Osteocyte (in vitro differentiated cells): ENCODE measurements around the gene RCC1. TPM values are rescaled to one million over a fixed set of nuclear protein-coding genes. Genes with fewer than 3 reads are reported as not detected.
"Not testable (repeated sequence)": the region's sequence is repeated elsewhere in the genome, so short reads cannot be mapped to it uniquely, and the experiment has no call there.

Experiments
- DNase-seq: peaks from one replicate; pipeline ENCODE4 v3.0.0; 2021; ENCODE audit warnings: mixed read lengths; ENCODE audit not compliant: unreplicated experiment; ENCODE audit errors: extremely low spot score
- H3K27ac Mint-ChIP-seq: one replicate; pipeline ENCODE4 v1.8.0; 2021; ENCODE audit warnings: mild to moderate bottlenecking, mixed read lengths; ENCODE audit not compliant: unreplicated experiment
- H3K27me3 Mint-ChIP-seq: one replicate; pipeline ENCODE4 v1.8.0; 2021; ENCODE audit warnings: mixed read lengths; ENCODE audit not compliant: unreplicated experiment
- H3K36me3 Mint-ChIP-seq: one replicate; pipeline ENCODE4 v1.8.0; 2021; ENCODE audit warnings: mixed read lengths; ENCODE audit not compliant: unreplicated experiment
- H3K4me1 Mint-ChIP-seq: one replicate; pipeline ENCODE4 v1.8.0; 2021; ENCODE audit warnings: mixed read lengths; ENCODE audit not compliant: unreplicated experiment
- H3K4me3 Mint-ChIP-seq: one replicate; pipeline ENCODE4 v1.8.0; 2021; ENCODE audit warnings: mild to moderate bottlenecking, moderate library complexity, mixed read lengths; ENCODE audit not compliant: unreplicated experiment
- H3K9me3 Mint-ChIP-seq: one replicate; pipeline ENCODE4 v1.8.0; 2021; ENCODE audit warnings: mixed read lengths; ENCODE audit not compliant: unreplicated experiment
- CTCF ChIP-seq: fragments of 200-600 bp; sonication (generic); IDR thresholded peaks from 2 replicates; pipeline ENCODE4 v1.5.0; 2021; ENCODE audit warnings: antibody characterized with exemption, mild to moderate bottlenecking, moderate library complexity
- total RNA-seq: library from RNA; stranded (reverse); gene quantifications from 2 replicates; pipeline ENCODE4 v1.2.1, GENCODE V29; 2021

RCC1 gene
- total RNA-seq, 1 donor from 2014 or later: 22.9 TPM

- Mint-ChIP-seq H3K4me1 (peaks cover 48% of the 10 kb centered on the region), H3K4me3 (no peak overlapping the region), H3K9me3 (no peaks in the 10 kb centered on the region), H3K27me3 (no peaks in the 10 kb centered on the region), H3K27ac (peak overlapping the region; percentile 96), H3K36me3 (peaks cover 56% of the 10 kb centered on the region)
- DNase-seq: no peak
- TF ChIP-seq CTCF: no peak
Measured at GRCh38 chr1:28510970-28511440, 5.2 kb downstream of the RCC1 start.

GRCh38 chr1:28512058-28512611, 6.3 kb downstream of the RCC1 start:
- Mint-ChIP-seq H3K27ac (peak overlapping the region; percentile 96), H3K4me3 (no peak overlapping the region), H3K4me1 (peaks cover 47% of the 10 kb centered on the region), H3K9me3 (no peaks in the 10 kb centered on the region), H3K27me3 (no peaks in the 10 kb centered on the region), H3K36me3 (peaks cover 49% of the 10 kb centered on the region)
- no peak for TF ChIP-seq CTCF
- no peak for DNase-seq

GRCh38 chr1:28514445-28514933, 8.6 kb downstream of the RCC1 start:
- H3K4me3 Mint-ChIP-seq, H3K27me3 Mint-ChIP-seq, DNase-seq, H3K9me3 Mint-ChIP-seq: not testable (repeated sequence)
- peaks cover 31% of the 10 kb centered on the region for H3K36me3 Mint-ChIP-seq
- H3K27ac Mint-ChIP-seq: peak overlapping the region; percentile 62
- H3K4me1 Mint-ChIP-seq: peaks cover 46% of the 10 kb centered on the region

- Mint-ChIP-seq H3K4me1 (peaks cover 33% of the 10 kb centered on the region), H3K9me3 (no peaks in the 10 kb centered on the region), H3K4me3 (no peak overlapping the region), H3K27ac (peak overlapping the region; percentile 59), H3K36me3 (peaks cover 14% of the 10 kb centered on the region), H3K27me3 (no peaks in the 10 kb centered on the region)
- TF ChIP-seq CTCF: no peak
- DNase-seq: no peak
Measured at GRCh38 chr1:28516518-28516956, 10.7 kb downstream of the RCC1 start.

GRCh38 chr1:28517649-28517999, 11.8 kb downstream of the RCC1 start:
- H3K4me1 Mint-ChIP-seq: peaks cover 26% of the 10 kb centered on the region
- TF ChIP-seq CTCF: no peak
- DNase-seq: no peak
- peak overlapping the region; percentile 69 for H3K27ac Mint-ChIP-seq
- no peaks in the 10 kb centered on the region for H3K9me3 Mint-ChIP-seq
- H3K27me3 Mint-ChIP-seq: no peaks in the 10 kb centered on the region
- H3K36me3 Mint-ChIP-seq: peaks cover 7% of the 10 kb centered on the region
- H3K4me3 Mint-ChIP-seq: peak overlapping the region; percentile 80
